Nephron (organoid): ENCODE results near the gene PAPPA.

ENCODE experiments used
- H3K27ac Mint-ChIP-seq, 3 experiments: 2 replicates each; pipeline ENCODE4 v1.8.0; 2020; ENCODE audit warnings: mixed read lengths in 3 of 3, mild to moderate bottlenecking in 2 of 3, moderate library complexity in 1 of 3
- H3K27me3 Mint-ChIP-seq: 2 replicates; pipeline ENCODE4 v1.8.0; 2021; ENCODE audit warnings: low read depth, mild to moderate bottlenecking, moderate library complexity, mixed read lengths
- H3K36me3 Mint-ChIP-seq: 2 replicates; pipeline ENCODE4 v1.8.0; 2020; ENCODE audit warnings: low read depth, mixed read lengths
- H3K4me1 Mint-ChIP-seq: 2 replicates; pipeline ENCODE4 v1.8.0; 2020; ENCODE audit warnings: mixed read lengths
- H3K4me3 Mint-ChIP-seq, 3 experiments: 2 replicates each; pipeline ENCODE4 v1.8.0; 2020; ENCODE audit warnings: mild to moderate bottlenecking in 3 of 3, mixed read lengths in 3 of 3, moderate library complexity in 2 of 3
- H3K9me3 Mint-ChIP-seq: 2 replicates; pipeline ENCODE4 v1.8.0; 2020; ENCODE audit warnings: mixed read lengths
- TF ChIP-seq, protein P1 (sequence below), 3 experiments: fragments of 200-600 bp; sonication (generic); IDR thresholded peaks; one replicate each; pipeline ENCODE4 v1.5.0; 2021; ENCODE audit warnings: antibody characterized with exemption in 3 of 3; ENCODE audit not compliant: unreplicated experiment in 3 of 3

PAPPA gene

DNA sequence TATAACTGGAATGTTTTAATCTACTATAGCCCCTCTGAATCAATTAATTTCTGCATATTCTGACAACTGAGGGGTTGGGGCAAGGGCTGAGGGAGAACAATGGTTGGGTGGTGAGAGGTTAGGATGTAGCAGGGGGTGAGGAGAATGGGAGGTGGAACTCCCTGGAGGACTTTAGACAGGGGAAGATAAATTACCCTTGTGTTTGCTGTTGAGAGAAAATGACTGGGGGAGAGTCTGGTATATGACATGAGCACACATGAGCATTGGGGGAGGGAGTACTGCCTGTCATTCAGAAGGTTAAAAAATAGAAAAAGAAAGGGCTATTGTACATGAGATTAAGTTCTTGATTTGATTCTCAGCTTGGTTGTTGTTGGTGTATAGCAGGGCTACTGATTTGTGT lies 37.2 kb upstream of the PAPPA start:
- Mint-ChIP-seq H3K27me3 (peaks cover 4% of the 10 kb centered on the region), H3K4me1 (peaks cover 11% of the 10 kb centered on the region)

DNA sequence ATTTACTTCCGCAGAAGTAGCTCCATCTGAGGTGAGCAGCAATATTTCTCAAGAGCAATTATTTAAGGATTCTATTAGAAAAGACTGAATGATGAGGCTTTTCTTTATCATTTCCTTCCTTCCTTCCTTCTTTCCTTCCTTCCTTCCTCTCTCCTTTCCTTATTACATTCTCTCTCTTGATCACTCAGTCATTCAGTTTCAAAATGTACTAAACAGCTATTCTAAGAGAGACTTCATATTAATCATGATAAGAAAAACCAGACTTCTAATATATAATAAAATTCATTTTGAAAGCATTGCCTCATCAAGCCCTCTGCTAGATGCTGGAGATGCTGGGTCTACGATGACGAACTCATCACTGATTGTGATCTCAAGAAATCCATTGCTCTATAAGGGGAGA lies 30.4 kb upstream of the PAPPA start:
- TF ChIP-seq, protein P1, sequence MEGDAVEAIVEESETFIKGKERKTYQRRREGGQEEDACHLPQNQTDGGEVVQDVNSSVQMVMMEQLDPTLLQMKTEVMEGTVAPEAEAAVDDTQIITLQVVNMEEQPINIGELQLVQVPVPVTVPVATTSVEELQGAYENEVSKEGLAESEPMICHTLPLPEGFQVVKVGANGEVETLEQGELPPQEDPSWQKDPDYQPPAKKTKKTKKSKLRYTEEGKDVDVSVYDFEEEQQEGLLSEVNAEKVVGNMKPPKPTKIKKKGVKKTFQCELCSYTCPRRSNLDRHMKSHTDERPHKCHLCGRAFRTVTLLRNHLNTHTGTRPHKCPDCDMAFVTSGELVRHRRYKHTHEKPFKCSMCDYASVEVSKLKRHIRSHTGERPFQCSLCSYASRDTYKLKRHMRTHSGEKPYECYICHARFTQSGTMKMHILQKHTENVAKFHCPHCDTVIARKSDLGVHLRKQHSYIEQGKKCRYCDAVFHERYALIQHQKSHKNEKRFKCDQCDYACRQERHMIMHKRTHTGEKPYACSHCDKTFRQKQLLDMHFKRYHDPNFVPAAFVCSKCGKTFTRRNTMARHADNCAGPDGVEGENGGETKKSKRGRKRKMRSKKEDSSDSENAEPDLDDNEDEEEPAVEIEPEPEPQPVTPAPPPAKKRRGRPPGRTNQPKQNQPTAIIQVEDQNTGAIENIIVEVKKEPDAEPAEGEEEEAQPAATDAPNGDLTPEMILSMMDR (IDR thresholded peaks at IDR 0.05; ENCODE audit: unreplicated experiment in 3 of 3), result no peak
- peaks cover 6% of the 10 kb centered on the region for H3K36me3 Mint-ChIP-seq
- H3K27me3 Mint-ChIP-seq, result peaks cover 4% of the 10 kb centered on the region

More for the DNA sequence above, 37.2 kb upstream of the PAPPA start:
- TF ChIP-seq, protein P1 (IDR thresholded peaks at IDR 0.05; ENCODE audit: unreplicated experiment in 3 of 3), result no peak
- Mint-ChIP-seq H3K27ac (no peak overlapping the region), H3K4me3 (no peak overlapping the region), H3K36me3 (peaks cover 6% of the 10 kb centered on the region), H3K9me3 (peaks cover 17% of the 10 kb centered on the region)

DNA sequence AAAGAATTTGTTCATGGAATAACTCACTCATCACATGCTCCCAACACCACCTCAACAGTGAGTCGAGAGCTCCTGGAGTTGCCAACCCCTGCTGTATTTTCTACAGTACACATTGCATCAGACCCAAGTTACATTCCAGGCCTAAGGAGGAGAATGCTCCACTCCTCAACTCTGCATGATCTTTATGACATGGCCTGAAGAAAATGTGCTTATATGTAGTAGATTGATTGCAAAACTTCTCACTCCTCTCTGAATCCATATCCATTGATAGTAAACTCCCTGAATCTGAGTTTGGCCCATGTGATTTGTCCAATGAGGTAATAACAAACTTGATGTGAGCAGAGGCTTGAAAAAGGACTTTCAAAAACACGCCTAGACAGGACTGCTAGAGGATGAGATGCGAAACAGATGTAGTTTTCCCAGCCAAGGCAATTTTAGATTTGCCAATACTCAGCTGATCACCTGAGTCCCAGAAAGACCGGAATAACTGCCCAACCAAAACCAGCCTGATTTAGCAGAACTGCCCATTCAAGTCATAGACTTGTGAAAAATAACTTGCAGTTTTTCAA lies 29.0 kb upstream of the PAPPA start:
- TF ChIP-seq, protein P1 (IDR thresholded peaks at IDR 0.05; ENCODE audit: unreplicated experiment in 3 of 3), result no peak

More for the DNA sequence above, 30.4 kb upstream of the PAPPA start:
- H3K27ac Mint-ChIP-seq, result no peak overlapping the region
- no peak overlapping the region for H3K4me3 Mint-ChIP-seq
- H3K9me3 Mint-ChIP-seq, result peaks cover 21% of the 10 kb centered on the region
- no peaks in the 10 kb centered on the region for H3K4me1 Mint-ChIP-seq

DNA sequence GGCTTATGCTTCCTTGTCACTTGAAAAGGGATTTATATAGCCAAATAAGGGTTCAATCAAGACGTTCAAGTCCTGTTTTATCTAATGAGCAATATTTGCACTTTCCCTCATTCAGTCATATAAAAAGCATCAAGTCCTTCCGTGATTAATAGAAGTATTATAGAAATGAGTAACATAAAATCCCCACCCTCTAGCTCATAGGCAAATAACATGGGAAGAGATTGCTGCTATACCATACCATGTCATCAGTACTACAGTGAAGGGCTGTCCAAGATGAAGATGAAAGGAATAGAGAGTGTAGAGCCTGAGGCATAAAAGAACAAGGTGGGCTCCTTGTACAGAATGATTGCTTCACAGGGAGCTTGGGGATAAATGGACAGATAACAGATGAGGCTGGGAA lies 20.4 kb upstream of the PAPPA start:
- Mint-ChIP-seq H3K27ac (no peak overlapping the region), H3K27me3 (peaks cover 8% of the 10 kb centered on the region)

More for the DNA sequence above, 29.0 kb upstream of the PAPPA start:
- H3K27me3 Mint-ChIP-seq, result peaks cover 4% of the 10 kb centered on the region
- no peaks in the 10 kb centered on the region for H3K36me3 Mint-ChIP-seq
- peaks cover 15% of the 10 kb centered on the region for H3K9me3 Mint-ChIP-seq
- no peak overlapping the region for H3K4me3 Mint-ChIP-seq
- H3K4me1 Mint-ChIP-seq, result no peaks in the 10 kb centered on the region
- no peak overlapping the region for H3K27ac Mint-ChIP-seq

DNA sequence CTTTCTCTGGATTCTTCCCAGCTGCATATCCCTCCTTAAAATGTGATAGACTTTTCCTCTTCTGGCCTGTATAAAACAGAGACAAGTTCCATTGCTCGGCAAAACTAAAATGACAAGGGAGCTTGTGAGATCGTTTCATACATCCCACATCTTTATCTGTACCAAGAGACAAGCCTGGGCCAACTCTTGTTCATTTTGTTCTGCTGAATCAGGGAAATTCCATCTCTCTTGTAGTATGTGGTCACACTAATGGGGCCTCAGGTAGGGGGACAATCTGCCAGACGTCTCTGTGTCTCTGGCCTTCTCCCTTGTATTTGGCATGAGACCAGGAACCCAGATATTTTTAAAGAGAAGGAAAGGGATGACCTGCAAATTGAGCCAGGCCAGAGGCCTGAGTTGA lies 18.6 kb upstream of the PAPPA start:
- peaks cover 7% of the 10 kb centered on the region for H3K9me3 Mint-ChIP-seq
- no peaks in the 10 kb centered on the region for H3K36me3 Mint-ChIP-seq
- TF ChIP-seq, protein P1 (IDR thresholded peaks at IDR 0.05; ENCODE audit: unreplicated experiment in 3 of 3), result no peak
- no peaks in the 10 kb centered on the region for H3K4me1 Mint-ChIP-seq
- H3K27me3 Mint-ChIP-seq, result peaks cover 18% of the 10 kb centered on the region
- H3K27ac Mint-ChIP-seq, result no peak overlapping the region
- no peak overlapping the region for H3K4me3 Mint-ChIP-seq

More for the DNA sequence above, 20.4 kb upstream of the PAPPA start:
- TF ChIP-seq, protein P1 (IDR thresholded peaks at IDR 0.05; ENCODE audit: unreplicated experiment in 3 of 3), result no peak
- H3K4me3 Mint-ChIP-seq, result no peak overlapping the region
- H3K4me1 Mint-ChIP-seq, result no peaks in the 10 kb centered on the region
- no peaks in the 10 kb centered on the region for H3K36me3 Mint-ChIP-seq
- peaks cover 6% of the 10 kb centered on the region for H3K9me3 Mint-ChIP-seq

DNA sequence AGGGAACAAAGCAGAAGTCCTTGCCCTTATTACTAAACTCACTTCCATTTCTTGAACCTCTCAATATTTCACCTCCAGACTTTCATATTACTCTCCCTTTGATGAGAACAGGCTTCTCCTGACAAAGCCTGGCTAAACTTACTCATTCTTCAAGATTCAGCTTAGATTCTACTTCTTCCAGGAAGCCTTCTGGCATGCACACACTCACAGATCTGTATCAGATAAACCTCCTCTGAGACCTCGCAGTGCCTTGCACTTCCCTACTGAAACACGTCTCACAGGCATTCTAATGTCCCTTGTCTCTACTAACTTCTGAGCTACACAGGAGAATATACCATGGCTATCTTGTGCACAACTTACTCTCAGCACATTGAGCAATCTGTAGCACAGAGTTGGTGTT lies 16.6 kb upstream of the PAPPA start:
- H3K4me3 Mint-ChIP-seq, result no peak overlapping the region
- H3K36me3 Mint-ChIP-seq, result no peaks in the 10 kb centered on the region
- H3K4me1 Mint-ChIP-seq, result no peaks in the 10 kb centered on the region
- TF ChIP-seq, protein P1 (IDR thresholded peaks at IDR 0.05; ENCODE audit: unreplicated experiment in 3 of 3), result no peak
- H3K27me3 Mint-ChIP-seq, result peaks cover 18% of the 10 kb centered on the region
- H3K9me3 Mint-ChIP-seq, result peaks cover 2% of the 10 kb centered on the region
- H3K27ac Mint-ChIP-seq, result no peak overlapping the region
